ENCODE measurements around the gene TLN1. TPM values are rescaled to one million over a fixed set of nuclear protein-coding genes. Genes with fewer than 3 reads are reported as not detected.

TLN1 gene
- total and polyA plus RNA-seq, 2 experiments from 2014 or later: 21.5 to 120 TPM

GRCh38 chr9:35714579-35715252 is 17.3 kb downstream of the TLN1 start (continued):
- TF ChIP-seq ZNF462 (CRISPR knock-in tag; IDR thresholded peaks at IDR 0.05) (no peak), STAT1 (IDR thresholded peaks at IDR 0.05; ENCODE audit: unreplicated experiment) (no peak), REST (IDR thresholded peaks at IDR 0.05; ENCODE audit: unreplicated experiment) (no peak), CREB1 (CRISPR knock-in tag; IDR thresholded peaks at IDR 0.05; ENCODE audit: low read depth) (no peak), NANOG (IDR thresholded peaks at IDR 0.05; ENCODE audit: borderline replicate concordance) (no peak), ZNF331 (CRISPR knock-in tag; IDR thresholded peaks at IDR 0.05; ENCODE audit: low read depth) (no peak), JUNB (IDR thresholded peaks at IDR 0.05; ENCODE audit: unreplicated experiment) (no peak), EZH2 (IDR thresholded peaks at IDR 0.05; ENCODE audit: low read depth, unreplicated experiment) (no peak), CTCF (conservative IDR thresholded peaks at IDR 0.05; ENCODE audit: low read depth in 2 of 2) (no peak)
